Mesodermal cell (in vitro differentiated cells): ENCODE measurements around the gene THOC7.

Experiments used
- H3K27ac ChIP-seq: 2 replicates; pipeline ENCODE4 v1.7.0; 2013; ENCODE audit warnings: mild to moderate bottlenecking, low read depth, low read length, moderate library complexity; ENCODE audit not compliant: severe bottlenecking
- H3K36me3 ChIP-seq: 2 replicates; pipeline ENCODE4 v1.7.1; 2013; ENCODE audit warnings: mild to moderate bottlenecking, low read length, moderate library complexity; ENCODE audit not compliant: control insufficient read depth, insufficient read depth
- H3K4me1 ChIP-seq: one replicate; pipeline ENCODE4 v1.7.1; 2013; ENCODE audit warnings: mild to moderate bottlenecking, low read length; ENCODE audit not compliant: insufficient read depth, control insufficient read depth, poor library complexity, severe bottlenecking
- H3K4me3 ChIP-seq: 2 replicates; pipeline ENCODE4 v1.7.0; 2013; ENCODE audit warnings: low read length, control low read depth, mild to moderate bottlenecking; ENCODE audit not compliant: insufficient read depth, poor library complexity, severe bottlenecking; ENCODE audit errors: extremely low read depth
- H3K9me3 ChIP-seq: 2 replicates; pipeline ENCODE4 v1.7.1; 2013; ENCODE audit warnings: mild to moderate bottlenecking, low read length, moderate library complexity; ENCODE audit not compliant: control insufficient read depth
- WGBS, 2 experiments: methylation state at CpG; one replicate each; pipeline ENCODE4 v1.1.5; 2013; ENCODE audit warnings: missing lambda C conversion rate in 2 of 2; ENCODE audit not compliant: insufficient coverage in 2 of 2; 5-methylcytosine and 5-hydroxymethylcytosine counted together

The THOC7 gene

GRCh38 chr3:63905731-63906620 is 42.4 kb upstream of the THOC7 start:
- WGBS, 2 experiments, result 100% methylated on average over 1 of the region's 4 CpGs

DNA sequence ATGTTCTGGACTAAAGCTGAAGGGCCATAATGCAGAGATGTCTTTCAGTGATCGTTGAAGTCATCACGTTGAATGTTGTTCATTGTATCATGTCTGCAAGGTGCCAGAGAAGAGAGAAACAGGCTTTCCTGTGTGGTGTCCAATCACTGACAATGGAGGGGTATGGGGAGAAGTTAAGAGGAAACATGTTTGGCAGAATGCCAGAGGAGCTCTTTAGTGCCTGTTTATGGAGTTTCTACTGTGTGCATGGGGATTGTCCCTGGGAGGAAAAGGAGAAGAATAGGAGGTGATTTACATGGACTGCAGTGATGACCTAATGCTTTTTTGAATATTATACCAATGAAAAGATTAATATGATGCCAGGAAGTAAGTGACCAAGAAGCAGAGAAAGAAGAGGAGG is 36.9 kb upstream of the THOC7 start:
- Histone ChIP-seq H3K9me3 (no peaks in the 10 kb centered on the region), H3K36me3 (peaks cover 19% of the 10 kb centered on the region), H3K27ac (no peak overlapping the region), H3K4me1 (no peaks in the 10 kb centered on the region), H3K4me3 (no peak overlapping the region)
- 92 to 100% methylated on average over 2 of the region's 2 CpGs for WGBS, 2 experiments

More at GRCh38 chr3:63905731-63906620, 42.4 kb upstream of the THOC7 start:
- Histone ChIP-seq H3K9me3 (no peaks in the 10 kb centered on the region), H3K27ac (no peak overlapping the region), H3K4me1 (peaks cover 15% of the 10 kb centered on the region), H3K36me3 (peaks cover 12% of the 10 kb centered on the region), H3K4me3 (no peak overlapping the region)

DNA sequence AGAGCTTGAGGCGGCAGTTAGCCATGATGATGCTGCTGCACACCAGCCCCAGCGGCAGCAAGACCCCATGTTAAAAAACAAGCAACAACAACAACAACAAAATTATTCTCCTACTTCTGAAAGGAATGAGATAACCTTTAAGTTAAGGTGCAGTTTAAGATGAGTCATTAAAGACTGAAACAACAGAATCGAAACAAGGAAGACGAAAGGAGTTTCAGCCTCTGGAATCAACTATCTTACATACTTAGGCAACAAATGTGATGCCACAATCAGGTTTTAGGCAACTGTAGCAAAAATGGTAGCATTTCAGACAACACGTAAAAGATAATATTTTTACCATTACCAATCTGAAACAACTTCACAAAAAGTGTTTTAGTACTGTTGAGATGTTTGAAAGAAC is 36.4 kb upstream of the THOC7 start:
- Histone ChIP-seq H3K27ac (no peak overlapping the region), H3K4me1 (no peaks in the 10 kb centered on the region), H3K4me3 (no peak overlapping the region), H3K36me3 (peaks cover 19% of the 10 kb centered on the region), H3K9me3 (no peaks in the 10 kb centered on the region)
- 80 to 94% methylated on average over 1 to 2 of the region's 5 CpGs for WGBS, 2 experiments

GRCh38 chr3:63896332-63897030 is 32.9 kb upstream of the THOC7 start:
- Histone ChIP-seq H3K36me3 (peaks cover 10% of the 10 kb centered on the region), H3K27ac (no peak overlapping the region), H3K4me1 (no peaks in the 10 kb centered on the region), H3K9me3 (no peaks in the 10 kb centered on the region), H3K4me3 (no peak overlapping the region)
- WGBS, 2 experiments, result no CpG with 5 or more reads among the region's 1 CpG

DNA sequence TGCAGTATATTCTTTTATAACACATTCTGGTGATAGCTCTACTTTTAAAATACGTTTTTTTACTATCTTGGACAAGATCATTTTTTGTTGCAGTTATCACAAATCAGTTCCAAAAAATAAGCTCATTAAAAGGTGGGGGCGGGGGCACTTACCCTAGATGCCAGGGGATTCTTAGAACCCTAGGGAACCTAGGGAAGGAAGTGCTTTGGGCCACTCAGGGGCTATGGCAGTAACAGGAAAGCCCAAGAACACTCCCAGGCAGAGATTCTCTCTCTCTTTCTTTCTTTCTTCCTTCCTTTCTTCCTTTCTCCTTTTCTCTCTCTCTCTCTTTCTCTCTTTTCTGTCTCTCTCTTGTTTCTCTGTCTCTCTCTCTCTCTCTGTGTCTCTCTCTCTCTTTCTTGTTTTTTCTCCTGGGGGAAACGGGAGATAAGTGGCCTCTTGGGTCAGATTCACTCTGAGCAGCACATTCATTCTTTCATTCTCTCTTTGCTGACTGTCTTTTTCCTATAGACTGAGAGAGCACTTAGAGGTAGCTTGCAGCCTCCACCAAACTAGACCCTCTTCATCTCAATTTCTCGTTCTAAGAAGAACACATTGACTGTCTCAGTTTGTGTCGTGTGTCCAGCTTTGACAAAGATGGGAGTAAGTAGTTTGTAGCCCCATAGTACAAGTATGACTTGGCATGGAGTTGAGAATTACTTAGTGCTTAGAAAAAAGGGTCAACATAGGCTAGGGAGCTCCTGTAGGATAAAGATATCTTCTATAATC is 32.0 kb upstream of the THOC7 start:
- Histone ChIP-seq H3K27ac (no peak overlapping the region), H3K4me3 (no peak overlapping the region), H3K9me3 (no peaks in the 10 kb centered on the region), H3K4me1 (no peaks in the 10 kb centered on the region), H3K36me3 (peaks cover 7% of the 10 kb centered on the region)
- WGBS, 2 experiments, result 83% methylated on average over 1 of the region's 5 CpGs; no CpG with 5 or more reads in 1 of the 2 experiments

- Histone ChIP-seq H3K4me3 (no peak overlapping the region), H3K27ac (no peak overlapping the region), H3K36me3 (no peaks in the 10 kb centered on the region), H3K9me3 (no peaks in the 10 kb centered on the region), H3K4me1 (no peaks in the 10 kb centered on the region)
- no CpG with 5 or more reads among the region's 1 CpG for WGBS, 2 experiments
These were observed 29.3 kb upstream of the THOC7 start for GRCh38 chr3:63892773-63893352.

DNA sequence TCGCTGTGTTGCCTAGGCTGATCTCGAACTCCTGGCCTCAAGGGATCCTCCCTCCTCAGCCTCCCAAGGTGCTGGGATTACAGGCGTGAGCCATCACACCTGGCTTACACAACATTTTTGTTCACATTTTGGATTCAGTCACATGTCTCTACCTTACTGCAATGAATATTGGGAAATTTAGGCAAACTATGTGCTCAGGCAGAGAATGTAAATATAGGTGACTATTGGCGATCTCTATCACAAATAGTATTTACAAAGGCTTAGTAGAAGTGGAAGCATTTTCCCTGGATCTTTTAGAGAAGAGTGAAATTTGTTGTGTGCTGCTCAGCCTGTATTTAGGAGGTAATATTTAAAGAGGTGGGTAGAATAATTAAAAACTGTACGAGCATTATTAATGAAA is 27.9 kb upstream of the THOC7 start:
- 96 to 100% methylated on average over 3 of the region's 5 CpGs for WGBS, 2 experiments
- H3K4me3 ChIP-seq, result no peak overlapping the region

DNA sequence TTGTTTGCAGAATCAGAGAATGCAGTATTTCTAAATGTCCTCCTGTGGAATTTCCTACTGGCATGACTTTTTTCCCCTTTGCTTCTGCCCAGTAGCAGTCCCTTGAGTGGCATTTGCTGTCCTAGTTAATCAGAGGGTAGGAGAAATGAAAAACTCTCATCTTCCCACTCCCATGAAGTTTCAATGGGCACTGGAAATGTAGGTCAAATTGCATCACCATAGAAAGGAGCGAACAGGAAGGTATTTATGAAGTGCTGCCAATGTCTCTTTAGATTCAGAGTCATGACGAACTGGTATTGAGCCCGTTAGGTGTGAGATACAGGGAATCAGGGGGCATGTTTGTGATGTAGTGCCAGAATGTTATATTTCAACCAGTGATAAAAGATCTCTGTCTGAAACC is 23.3 kb upstream of the THOC7 start:
- H3K9me3 ChIP-seq, result no peaks in the 10 kb centered on the region
- no peak overlapping the region for H3K4me3 ChIP-seq
- H3K36me3 ChIP-seq, result no peaks in the 10 kb centered on the region
- WGBS, 2 experiments, result 96% methylated on average over 3 of the region's 3 CpGs
- no peaks in the 10 kb centered on the region for H3K4me1 ChIP-seq
- no peak overlapping the region for H3K27ac ChIP-seq

More for the DNA sequence above, 27.9 kb upstream of the THOC7 start:
- Histone ChIP-seq H3K9me3 (no peaks in the 10 kb centered on the region), H3K27ac (no peak overlapping the region), H3K4me1 (no peaks in the 10 kb centered on the region), H3K36me3 (no peaks in the 10 kb centered on the region)

DNA sequence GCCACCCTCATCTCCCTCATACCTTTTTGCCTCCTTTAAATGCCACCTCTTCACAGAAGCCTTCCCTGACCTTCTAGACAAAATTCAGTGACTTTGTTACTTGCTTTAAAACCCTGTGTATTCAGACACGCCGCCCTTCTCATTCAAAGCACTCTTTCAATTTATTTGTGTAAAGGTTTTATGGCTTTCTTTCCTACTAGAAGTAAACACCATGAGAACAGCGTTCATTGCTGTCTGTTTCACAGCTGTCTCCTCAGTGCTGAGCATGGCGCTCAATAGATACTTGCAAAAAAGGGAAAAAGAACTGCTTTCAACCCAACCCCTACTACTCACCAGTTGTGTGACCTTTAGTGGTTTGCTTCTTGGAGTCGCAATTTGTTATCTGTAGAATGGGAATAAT is 17.0 kb upstream of the THOC7 start:
- no peaks in the 10 kb centered on the region for H3K36me3 ChIP-seq
- WGBS, 2 experiments, result no CpG with 5 or more reads among the region's 5 CpGs
- peaks cover 16% of the 10 kb centered on the region for H3K4me1 ChIP-seq
- no peaks in the 10 kb centered on the region for H3K9me3 ChIP-seq
- H3K27ac ChIP-seq, result no peak overlapping the region
- H3K4me3 ChIP-seq, result no peak overlapping the region

GRCh38 chr3:63878394-63879060 is 14.9 kb upstream of the THOC7 start:
- Histone ChIP-seq H3K27ac (no peak overlapping the region), H3K4me1 (peaks cover 16% of the 10 kb centered on the region), H3K9me3 (no peaks in the 10 kb centered on the region), H3K4me3 (no peak overlapping the region), H3K36me3 (no peaks in the 10 kb centered on the region)
- WGBS, 2 experiments, result 78 to 100% methylated on average over 1 of the region's 2 CpGs
